HG02981 (cell line): ENCODE results near the gene THAP5.
A peak's percentile ranks its signal among the peaks of the same experiment; 100 is the strongest.

ENCODE experiments used
- ATAC-seq: cut with Tn5 transposase; IDR thresholded peaks from one replicate; pipeline ENCODE4 v1.9.1; 2021; ENCODE audit warnings: mild to moderate bottlenecking, moderate library complexity; ENCODE audit not compliant: unreplicated experiment

The THAP5 gene

DNA sequence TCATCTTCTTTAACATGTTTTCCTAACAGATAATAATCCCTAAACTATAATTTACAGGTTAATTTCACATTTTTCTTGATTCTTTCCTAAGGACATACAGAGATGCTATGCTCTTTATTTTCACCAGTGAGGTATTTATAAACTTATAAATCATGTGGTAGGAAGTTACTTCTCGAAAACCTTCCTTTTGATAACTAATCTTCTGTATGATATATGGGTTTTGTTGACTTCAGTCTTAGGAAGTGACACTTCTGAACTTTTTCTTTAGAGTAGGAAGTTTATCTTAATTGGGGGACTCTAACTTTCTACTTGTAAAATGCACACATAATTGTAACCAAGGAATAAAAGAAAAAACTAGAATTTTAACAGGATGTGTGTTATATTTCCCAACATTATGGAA, 33.8 kb downstream of the THAP5 start:
- no peak for ATAC-seq

DNA sequence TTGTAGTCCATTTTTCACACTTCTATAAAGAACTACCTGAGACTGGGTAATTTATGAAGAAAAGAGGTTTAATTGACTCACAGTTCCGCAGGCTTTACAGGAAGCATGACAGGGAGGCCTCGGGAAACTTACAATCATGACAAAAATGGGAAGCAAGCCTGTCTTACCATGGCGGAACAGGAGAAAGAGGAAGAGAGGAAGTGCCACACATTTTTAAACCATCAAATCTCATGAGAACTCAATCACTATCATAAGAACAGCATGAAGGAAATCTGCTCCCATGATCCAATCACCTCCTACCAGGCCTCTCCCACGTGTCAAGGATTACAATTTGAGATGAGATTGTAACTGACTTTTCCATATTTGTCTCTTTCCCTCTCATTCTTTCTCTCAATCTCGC, 34.2 kb downstream of the THAP5 start:
- ATAC-seq: no peak

DNA sequence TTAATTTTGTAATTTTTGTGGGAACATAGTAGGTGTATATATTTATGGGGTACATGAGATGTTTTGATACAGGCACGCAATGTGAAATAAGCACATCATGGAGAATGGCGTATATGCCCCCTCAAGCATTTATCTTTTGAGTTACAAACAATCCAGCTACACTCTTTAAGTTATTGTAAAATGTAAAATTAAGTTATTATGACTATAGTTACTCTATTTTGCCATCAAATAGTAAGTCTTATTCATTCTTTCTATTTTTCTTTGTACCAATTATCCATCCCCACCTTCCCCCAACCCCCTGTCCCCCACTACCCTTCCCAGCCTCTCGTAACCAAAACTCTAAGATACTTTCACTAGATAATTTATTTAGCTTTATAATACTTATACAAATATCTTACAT, 35.8 kb downstream of the THAP5 start:
- no peak for ATAC-seq

DNA sequence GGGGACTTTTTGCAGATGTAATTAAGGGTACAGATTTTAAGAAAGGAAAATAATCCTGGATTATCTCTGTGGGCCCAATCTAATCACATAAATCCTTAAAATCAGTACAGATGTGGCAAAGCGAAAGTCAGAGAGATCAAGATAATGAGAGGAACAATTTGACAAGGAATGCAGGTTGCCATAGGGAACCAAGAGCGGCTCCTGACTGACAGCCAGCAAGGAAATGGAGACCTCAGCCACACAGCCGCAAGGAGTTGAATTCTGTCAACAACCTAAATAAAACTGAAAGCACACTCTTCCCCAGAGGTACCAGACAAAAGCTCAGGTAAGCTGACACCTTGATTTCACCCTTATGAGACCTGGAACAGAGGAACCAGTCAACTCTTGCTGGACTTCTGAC, 40.2 kb downstream of the THAP5 start:
- no peak for ATAC-seq

DNA sequence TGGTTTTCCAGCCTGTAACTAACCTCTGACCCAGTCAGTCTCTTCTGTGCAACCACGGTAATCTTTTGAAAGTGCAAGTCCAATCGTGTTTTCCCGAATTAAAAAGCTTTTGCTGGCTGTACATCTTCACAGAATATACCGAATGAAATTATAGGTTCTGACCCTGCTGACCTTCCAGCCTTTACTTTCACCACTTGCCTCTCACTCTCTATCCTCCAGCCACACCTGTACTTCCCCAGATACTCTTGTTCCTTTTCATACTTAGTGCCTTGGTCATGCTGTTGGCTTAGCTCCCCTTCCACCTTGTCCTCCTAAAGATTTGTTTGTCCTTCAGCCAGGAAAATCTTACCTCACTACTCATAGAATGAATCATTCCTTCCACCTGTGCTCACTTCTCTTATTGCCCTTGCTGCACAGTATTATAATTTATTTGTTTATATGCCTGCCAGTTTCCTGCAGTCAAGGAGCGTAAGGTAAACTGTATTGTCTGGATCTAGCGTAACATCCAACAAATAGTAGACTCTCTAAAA, 41.3 kb downstream of the THAP5 start:
- no peak for ATAC-seq

DNA sequence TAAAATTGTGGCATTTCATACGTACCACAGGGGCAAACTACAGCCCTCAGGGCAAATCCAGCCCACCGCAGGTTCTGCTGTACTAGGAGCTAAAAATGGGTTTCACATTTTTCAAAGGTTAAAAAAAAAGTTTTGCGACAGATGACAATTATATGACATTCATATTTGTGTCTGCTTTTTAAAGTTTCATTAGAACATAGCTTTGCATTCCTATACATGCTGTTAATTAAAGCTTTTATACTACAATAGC, 42.8 kb downstream of the THAP5 start:
- no peak for ATAC-seq

DNA sequence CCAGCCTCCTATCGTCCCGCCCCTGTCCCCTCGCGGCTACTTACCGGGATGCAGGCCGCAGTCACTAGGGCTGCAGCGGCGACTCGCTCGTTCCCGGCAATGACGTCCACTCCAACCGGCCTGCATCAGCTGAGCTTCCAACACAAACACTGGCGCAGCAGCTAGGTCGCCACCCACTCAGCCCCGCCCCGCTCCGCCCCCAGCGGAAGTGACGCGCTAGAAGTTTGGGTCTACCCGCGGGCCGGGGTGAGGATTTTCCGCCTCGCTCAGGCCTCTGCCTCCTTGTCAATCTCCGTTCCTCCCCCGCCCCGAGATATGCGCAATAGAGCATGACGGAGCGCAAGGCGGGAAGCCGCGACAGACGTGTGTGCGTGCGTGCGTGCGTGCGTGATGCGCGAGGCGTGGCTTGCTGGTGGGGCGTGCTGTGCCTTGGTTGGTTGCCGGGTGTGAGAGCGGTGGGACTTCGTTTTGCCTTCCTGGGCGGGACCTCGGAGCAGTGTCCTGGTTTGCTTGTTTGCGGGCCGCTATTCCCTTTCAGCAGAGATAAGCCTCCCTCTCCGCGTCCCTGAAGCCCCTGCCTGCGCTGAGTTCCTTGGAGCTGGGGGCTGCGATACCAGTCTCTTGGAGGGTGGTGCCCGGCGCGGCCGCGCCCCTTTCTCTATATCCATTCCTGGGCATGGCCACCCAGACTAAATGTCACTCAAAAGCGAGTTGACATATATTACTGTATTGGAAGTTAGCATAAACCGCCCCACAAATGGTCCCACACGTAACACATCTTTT, 43.3 kb downstream of the THAP5 start, which contains the start of gene PNPLA8:
TSS of gene PNPLA8 (minus strand) at position 151 of the 783 bp plus-strand sequence. CDS start 10,644 bp downstream, outside the sequence.
- peak; percentile 93 for ATAC-seq

DNA sequence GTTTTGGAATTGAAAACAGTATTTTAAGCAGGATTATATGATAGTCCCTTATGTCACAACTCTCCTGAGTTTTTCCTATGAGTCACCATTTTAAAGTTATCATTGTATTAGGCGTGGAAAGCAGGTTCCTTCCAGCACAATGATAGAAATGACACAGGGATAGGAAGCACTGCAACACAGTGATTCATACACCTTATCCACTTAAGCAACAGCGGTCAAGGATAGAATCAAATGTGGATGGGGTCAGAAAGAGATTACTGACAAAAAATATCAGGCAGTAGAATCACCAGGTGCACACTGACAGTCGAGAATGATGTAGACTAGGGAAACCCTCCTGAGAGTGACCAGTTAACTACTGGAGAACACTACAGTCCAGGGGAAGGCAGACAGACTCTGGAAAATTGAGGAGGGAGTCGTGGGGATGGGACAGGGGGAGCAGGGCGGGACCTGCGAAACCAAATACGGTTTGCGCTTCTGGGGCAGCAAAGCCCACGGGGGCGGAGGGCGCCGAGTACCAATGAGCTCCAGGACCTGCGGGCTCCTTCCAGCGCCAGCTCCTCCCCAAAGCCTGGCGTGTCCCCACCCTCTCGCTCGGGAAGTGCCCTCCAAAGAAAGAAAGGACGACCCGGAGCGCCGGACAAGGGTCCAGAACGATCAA, 44.0 kb downstream of the THAP5 start:
- peak; percentile 39 for ATAC-seq

DNA sequence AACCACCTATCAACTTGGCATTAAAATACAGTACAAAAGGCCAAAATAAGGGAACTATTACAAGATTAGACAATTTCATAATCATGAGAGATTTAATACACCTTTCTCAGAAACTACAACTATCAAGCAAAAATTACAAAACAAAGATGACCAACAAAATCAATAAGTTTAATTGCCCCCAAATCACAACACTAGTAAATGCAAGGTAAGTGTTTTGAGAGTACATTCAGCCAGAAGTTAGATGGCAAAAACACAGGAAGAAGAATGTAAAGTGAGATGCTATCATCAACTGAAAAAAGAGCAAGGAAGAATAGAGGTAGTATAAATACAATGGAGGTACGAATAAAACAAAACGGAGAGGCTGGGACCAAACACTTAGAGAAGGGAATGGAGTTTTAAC, 46.7 kb downstream of the THAP5 start:
- no peak for ATAC-seq

DNA sequence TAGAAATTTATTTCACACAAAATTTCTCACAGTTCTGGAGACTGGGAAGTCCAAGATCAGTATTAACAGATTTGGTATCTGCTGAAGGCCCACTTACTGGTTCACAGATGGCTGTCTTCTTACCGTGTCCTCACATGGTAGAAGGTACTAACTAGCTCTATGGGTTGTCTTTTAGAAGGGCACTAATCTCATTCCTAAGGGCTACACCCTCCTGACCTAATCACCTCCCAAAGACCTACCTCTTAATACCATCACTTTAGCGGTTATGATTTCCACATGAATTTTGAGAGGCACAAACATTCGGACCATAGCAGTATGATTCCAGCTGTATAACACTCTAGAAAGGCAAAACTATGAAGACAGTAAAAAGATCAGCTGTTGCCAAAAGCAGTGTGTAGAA, 51.6 kb downstream of the THAP5 start:
- ATAC-seq: no peak

DNA sequence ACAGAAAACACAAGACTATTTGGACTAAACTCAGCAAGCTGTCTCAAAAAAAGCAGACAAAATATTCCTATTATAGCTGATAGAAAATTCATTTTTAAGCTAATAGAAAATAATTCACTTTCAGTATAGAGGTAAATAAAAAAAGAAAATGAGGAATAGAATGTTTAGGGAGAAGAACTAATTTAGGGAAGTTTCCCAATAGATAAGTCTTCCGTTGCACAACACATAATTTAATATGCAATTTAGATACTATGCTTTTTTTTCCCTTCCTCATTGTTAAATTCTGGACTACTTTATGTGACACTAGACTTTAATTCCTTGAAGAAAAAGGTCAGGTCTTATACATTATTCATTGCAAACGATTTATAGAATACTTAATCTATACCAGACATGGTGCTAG, 53.9 kb downstream of the THAP5 start:
- ATAC-seq: no peak

DNA sequence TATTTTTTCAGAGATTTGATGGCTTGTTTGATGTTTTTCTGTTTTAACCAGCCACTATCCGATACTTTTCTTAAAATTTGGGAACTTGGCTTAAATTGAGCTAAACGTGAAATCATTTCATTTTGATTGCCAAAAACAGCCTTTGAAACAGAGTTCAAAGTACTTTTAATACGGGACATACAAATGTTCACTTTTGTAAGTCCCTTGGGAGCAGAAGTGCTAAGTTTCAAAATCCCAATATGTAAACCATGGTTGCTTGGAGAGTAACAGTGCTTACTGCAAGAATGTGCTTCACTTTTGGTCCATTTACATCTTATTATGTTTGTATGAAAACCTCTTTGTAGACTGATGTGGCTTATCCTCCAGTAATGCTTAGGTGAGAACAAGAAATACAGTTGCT, 54.5 kb downstream of the THAP5 start:
- no peak for ATAC-seq
